GM21737 (cell line): Measurements from ENCODE around the gene SOWAHC.
"Not testable (repeated sequence)": the region's sequence is repeated elsewhere in the genome, so short reads cannot be mapped to it uniquely, and the experiment has no call there.

Experiments
- ATAC-seq: cut with Tn5 transposase; IDR thresholded peaks from one replicate; pipeline ENCODE4 v1.9.1; 2021; ENCODE audit warnings: mild to moderate bottlenecking, moderate library complexity; ENCODE audit not compliant: unreplicated experiment

Gene SOWAHC

DNA sequence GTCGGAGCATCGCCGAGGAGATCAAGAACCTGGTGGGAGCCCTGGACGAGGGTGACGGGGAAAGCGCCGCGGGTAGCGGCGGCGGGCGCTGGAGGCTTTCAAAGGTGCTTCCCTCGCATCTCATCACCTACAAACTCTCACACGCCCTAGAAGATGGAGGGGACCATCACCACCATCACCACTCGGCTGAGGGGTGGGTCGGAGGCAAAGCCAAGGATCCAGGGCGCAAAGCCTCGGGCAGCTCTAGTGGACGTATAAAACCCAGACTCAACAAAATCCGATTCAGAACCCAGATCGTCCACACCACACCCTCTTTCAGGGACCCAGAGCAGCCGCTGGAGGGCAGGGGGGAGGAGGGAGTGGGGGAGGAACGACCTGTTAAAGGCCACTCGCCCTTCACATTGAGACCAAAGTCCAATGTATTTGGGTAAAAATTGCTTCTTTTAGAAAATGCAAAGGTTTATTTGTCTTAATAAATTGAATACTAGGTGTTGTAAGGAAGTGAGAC, 1.5 kb downstream of the SOWAHC start:
- no peak for ATAC-seq

DNA sequence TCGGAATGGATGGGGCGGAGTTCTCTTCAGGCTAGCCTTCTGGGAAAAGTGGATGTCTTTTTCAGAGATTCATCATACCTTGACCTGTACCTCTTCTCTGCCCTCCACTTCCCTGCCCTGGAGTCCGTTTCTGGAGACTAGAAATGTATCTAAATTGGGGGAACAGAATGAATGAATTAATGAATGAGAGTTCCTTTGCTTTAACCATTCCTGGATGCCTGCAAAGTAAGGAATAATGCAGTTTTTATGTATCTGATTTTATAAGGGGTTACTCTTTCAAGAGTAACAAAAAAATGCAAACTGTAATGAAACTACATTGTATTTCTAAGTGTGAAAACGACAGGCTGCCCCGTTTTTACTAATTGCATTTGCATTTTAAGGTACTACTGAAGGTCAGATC, 2.0 kb downstream of the SOWAHC start:
- ATAC-seq = no peak

DNA sequence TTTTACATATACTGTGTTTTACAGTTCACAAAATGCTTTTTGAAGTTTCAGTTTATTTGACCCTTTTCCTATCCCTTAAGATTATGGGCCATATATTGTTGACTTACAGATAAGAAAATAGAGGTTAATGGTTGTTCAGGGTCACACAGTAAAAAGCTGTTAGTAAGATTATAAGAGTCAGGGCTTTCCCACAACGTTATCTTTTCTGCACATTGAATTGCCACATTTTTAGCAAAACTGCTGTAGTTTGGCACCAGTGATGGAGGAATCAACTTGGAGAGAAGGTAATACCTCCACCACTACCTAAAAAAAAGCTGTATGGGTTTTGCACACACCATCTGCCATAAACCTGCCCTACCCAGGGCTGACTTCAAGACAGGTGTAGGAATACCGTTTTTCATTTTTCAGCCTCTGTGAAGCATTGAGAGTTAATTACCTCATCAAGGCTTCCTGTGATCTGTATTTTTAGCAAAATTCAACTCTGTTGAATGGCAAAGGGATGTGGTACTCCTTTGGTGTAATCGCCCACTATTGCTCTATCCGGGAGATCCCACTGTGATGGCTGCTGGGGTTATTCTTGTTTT, 5.0 kb downstream of the SOWAHC start:
- no peak for ATAC-seq

DNA sequence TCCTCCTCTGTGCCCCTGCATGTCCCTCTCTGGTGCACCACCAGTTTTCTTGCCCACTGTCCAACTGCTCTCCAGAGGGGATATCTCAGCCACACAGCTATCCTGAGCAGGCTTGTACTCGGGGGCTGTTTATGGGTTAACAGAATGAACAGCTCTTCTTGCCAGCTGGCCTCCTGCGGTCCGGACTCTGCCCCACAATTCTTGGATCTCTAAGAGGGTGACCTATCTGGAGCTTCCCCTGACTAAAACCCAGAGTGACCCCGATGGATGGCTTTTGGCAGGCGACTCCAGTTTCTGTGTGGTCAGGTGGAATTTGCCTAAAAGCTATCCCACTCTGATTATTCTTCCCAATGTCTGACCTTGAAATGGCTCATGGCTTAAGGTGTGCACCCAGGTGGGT, 9.1 kb downstream of the SOWAHC start:
- no peak for ATAC-seq

DNA sequence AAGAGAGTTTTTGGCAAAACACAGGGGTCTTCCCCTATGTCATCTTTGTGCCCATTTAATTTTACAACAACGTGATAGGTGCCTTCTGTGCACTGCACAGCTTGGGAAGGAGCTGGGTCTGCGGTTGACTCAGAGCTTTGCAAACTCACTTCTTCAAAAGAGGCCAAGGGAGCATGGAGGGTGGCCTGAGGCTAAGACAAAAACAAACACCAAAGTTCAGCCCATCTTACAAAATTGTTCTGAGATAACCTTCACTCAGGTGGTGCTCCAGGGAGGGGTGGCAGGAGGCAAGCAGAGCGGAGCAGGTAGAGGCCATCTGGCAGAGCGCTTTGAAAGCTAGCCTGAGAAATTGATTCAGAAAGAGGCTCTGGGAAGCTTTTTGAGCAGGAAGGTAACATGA, 9.8 kb downstream of the SOWAHC start:
- ATAC-seq = no peak

- no peak for ATAC-seq
Observed at GRCh38 chr2:109624339-109624738, 10.2 kb downstream of the SOWAHC start.

DNA sequence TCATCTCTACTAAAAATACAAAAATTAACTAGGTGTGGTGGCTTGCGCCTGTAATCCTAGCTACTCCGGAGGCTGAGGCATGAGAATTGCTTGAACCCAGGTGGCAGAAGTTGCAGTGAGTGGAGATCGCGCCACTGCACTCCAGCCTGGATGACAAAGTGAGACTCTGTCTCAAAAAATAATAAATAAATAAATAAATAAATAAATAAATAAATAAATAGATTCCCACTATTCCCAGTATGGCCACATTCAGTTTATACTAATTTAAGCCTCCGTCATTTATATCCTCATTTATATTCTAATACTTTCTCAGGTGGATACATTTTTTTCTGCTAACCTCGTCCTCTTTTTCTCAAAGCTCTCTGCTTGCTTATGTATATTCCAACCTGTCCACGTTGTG, 14.2 kb downstream of the SOWAHC start:
- ATAC-seq = not testable (repeated sequence)

DNA sequence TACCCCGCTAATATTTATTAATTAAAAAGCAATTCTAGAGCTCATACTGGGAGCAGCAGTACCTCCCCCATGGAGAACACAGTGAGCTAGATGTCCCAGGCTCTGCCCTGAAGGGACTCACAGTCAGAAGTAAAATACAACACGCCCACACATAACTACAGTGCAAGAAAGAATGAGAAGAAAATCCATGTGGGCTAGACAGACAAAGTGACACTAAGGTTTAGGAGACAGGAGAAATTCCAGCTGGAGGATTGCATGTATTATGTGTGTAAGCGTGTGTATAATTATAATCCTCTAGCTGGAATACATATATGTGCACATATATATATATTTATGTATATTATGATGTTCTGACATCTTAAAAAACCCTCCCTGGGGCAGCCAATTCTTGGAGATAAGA, 15.7 kb downstream of the SOWAHC start:
- ATAC-seq = no peak

- no peak for ATAC-seq
Observed at GRCh38 chr2:109630441-109631430, 16.6 kb downstream of the SOWAHC start.

DNA sequence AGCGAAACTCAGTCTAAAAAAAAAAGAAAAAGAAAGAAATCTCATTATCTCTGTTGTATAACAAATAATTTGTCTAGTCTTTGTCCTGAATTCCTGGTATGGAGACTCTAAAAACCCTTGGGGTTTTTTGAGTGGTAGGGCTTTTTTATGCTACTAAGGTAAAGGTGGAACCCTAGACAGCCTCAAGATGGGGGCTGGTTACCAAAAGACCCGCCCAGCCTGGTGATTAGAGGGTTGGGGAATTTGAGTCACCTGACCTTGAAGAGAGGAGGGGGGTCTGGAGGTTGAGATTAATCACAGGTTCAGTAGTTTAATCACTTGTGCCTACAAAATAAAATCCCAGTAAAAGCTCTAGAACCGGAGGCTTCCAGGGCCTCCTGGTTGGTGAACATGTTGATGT, 17.6 kb downstream of the SOWAHC start:
- no peak for ATAC-seq

DNA sequence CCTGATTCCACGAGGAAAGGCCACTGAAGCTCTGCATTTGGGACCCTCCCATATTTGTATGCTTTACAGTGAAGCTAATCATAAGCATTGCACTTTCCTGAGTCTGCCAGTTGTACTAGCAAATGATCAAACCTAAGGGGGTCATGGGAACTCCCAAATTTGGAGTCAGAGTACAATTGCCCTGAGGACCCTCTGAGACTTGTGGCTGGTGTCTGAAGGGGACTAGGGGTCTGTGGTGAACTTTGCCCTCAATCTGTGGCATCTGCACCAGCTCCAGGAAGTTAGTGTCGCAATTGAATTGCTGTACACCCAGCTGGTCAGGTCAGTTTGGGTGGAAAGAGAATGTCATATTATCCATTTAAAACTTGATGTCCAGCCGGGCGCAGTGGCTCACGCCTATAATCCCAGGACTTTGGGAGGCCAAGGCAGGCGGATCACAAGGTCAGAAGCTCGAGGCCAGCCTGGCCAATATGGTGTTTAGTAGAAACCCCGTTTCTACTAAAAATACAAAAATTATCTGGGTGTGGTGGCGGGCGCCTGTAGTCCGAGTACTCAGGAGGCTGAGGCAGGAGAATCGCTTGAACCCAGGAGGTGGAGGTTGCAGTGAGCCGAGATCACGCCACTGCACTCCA, 18.1 kb downstream of the SOWAHC start:
- no peak for ATAC-seq

DNA sequence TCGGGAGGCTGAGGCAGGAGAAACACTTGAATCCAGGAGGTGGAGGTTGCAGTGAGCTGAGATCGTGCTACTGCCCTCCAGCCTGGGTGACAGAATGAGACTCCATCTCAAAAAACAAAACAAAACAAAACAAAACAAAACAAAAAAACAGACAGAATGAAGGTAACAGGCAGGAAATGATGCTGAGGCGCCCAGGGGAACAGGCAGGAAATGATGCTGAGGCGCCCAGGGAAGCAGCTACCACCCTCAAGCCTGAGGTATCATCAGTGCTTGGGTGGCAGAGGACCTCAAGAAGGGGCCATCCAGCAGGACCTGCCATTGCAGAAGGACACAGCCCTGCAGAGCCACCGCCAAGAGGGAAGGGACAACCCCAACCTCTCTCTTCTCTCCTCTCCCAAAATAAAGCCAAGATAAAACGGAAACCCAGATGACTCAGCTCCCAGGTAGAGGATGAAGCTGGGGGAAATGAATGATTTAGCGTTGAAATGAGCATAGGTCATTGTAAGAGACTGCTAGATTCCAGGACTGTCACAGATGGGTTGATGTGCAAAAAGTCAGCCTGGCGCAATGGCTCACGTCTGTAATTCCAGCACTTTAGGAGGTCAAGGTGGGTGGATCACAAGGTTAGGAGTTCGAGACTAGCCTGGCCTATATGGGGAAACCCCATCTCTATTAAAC, 19.3 kb downstream of the SOWAHC start:
- ATAC-seq = no peak

- no peak for ATAC-seq
Observed at GRCh38 chr2:109635426-109636304, 21.5 kb downstream of the SOWAHC start.

- ATAC-seq = no peak
Observed at GRCh38 chr2:109636317-109636716, 22.2 kb downstream of the SOWAHC start.

DNA sequence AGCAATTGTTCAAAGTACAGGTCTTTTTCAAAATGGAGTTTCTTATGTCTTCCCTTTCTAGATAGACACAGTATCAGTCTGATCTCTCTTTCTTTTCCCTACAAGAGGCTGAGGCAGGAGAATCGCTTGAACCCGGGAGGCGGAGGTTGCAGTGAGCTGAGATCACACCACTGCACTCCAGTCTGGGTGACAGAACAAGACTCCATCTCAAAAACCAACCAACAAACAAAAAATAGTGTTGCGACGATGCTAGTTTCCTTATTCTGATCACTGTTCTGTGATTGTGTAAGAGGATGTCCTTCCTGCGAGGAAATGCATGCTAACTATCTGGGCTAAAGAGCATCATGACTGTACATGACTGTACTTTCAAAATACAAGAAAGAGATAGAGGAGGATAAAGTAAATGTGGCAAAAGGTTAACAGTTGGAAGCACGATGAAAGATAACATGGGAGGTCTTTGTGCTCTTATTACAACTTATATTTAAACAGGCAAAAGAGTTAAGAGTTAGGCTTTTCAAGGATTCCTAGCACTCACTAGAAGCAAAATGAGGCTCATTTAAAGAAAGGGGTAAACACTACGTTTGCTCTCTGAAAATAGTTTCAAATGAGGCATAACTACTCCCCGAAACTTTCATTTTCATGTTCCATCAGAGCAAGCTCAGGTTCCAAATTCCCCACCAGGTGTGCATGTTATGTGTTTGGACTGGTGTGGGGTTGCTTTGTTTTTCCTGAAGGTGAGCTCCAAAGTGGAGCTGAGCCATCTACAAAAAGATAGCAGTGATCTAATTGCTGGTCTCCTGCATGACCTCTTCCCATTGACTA, 23.8 kb downstream of the SOWAHC start:
- ATAC-seq = peak; percentile 69

DNA sequence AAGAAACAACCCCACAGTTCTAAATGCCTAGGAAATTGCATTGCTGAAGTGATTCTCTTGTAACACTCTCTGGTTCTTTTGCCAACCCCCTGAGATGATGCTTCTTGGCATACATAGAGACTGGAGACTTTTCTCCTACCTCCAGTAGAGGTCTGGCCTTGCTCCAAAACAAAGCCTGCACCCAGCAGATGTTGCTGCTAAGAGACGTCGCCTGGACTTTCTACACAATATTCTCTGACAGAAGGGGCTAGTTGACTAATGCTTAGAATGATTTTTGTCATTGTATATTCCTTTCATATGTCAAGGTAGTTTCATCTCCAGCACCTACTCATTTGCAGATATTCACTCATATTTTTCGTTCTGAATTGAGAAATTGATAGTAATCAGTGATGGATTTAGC, 24.6 kb downstream of the SOWAHC start:
- no peak for ATAC-seq

DNA sequence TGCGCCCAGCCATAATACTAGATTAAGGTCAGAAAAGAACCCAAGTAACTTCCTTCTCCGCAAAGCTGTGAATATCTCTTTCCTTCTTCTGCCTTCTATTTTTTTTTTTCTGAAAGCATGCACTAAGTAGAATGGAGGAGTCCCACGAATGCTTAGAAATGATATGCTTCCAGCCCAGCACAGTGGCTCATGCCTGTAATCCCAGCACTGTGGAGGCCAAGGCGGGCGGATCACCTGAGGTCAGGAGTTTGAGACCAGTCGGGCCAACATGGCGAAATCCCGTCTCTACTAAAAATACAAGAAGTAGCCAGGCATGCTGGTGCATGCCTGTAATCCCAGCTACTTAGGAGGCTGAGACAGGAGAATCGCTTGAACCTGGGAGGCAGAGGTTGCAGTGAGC, 25.8 kb downstream of the SOWAHC start:
- not testable (repeated sequence) for ATAC-seq

DNA sequence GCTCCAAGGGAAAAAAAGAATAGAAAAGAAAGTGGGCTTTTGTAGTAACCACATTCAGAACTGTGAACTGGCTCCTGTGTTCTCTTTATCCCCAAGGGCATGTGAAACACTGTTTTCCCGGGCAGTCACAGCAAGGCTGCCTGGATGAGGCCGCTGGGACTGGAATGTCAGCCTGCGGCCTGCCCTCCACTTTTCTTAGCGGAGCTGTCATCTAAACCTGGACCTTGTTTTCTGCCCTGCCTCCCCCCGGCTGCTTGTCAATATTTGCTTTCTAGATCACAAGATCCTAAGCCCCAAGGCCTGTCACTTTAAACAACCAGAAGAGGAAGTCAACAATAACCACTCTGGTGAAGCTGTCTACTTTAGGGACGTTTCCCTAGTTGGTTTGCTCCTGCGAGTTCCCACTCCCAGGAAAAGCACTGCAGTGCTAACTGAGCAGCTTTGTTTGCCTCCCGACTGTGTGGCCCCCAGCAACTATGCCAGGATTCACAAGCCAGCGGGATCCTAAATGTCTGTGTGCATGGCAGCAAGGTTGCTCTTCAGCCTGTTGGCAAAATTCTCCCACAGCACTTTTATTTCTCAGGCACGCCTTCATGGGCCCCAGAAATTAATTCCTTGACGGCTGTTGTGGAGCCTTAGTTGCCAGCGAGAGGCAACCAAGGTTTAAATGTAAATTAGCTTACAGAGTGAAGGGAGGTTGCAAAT, 30.6 kb downstream of the SOWAHC start:
- no peak for ATAC-seq
